Medulla oblongata (tissue), 1 donor: Measurements from ENCODE around the gene PLCB1.
A peak's percentile ranks its signal among the peaks of the same experiment; 100 is the strongest.
"Not testable (repeated sequence)": the region's sequence is repeated elsewhere in the genome, so short reads cannot be mapped to it uniquely, and the experiment has no call there.

Source experiments
- DNase-seq: peaks from one replicate; pipeline ENCODE4 v3.0.0-alpha.2; 2015; ENCODE audit errors: extremely low spot score

The PLCB1 gene

GRCh38 chr20:8786383-8786782 lies 654.3 kb downstream of the PLCB1 start:
- no peak for DNase-seq

DNA sequence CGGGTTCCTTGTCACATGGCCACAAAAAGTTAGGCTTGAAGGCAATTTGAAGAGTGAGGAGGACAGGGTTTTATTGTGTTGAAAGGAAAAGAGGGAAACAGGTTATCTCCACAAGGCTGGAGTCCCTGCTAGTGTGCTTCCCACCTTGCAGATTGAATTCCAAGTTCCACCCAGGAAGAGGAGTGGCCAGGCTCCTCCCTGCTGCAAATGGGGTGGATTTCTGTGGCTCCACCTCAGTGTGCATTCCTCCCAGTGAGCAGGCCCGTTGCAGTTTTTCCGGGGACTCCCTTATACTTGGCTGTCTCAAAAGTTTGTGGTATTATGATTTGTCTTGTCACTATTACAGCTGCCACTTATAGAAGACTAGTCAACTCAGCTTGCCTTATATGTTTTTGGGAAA lies 655.0 kb downstream of the PLCB1 start:
- DNase-seq = no peak

- DNase-seq = no peak
These were observed 656.2 kb downstream of the PLCB1 start for GRCh38 chr20:8788275-8788674.

GRCh38 chr20:8788831-8789230 lies 656.8 kb downstream of the PLCB1 start:
- no peak for DNase-seq

- peak; percentile 63 for DNase-seq
These were observed 658.5 kb downstream of the PLCB1 start for GRCh38 chr20:8790442-8791074.

DNA sequence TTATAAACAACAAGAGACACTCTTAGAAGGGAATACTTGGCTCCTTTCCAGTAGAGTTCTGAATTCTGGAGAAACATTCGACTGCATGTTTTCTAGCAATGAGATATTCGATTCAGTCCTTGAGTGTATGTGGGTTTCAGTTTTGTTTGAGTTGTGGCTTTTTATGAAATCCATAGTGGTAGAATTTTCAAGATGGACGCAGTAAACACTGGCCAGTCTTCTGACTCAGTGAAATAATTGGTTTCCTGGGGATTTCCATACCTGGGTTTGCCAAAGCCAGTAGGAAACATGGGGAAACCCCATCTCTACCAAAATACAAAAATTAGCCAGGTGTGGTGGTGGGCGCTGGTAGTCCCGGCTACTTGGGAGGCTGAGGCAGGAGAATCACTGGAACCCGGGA lies 663.3 kb downstream of the PLCB1 start:
- no peak for DNase-seq

- DNase-seq = peak; percentile 24
These were observed 664.1 kb downstream of the PLCB1 start for GRCh38 chr20:8796088-8796660.

- DNase-seq = no peak
These were observed 666.4 kb downstream of the PLCB1 start for GRCh38 chr20:8798505-8798904.

- no peak for DNase-seq
These were observed 668.0 kb downstream of the PLCB1 start for GRCh38 chr20:8800089-8800488.

GRCh38 chr20:8801686-8802085 lies 669.6 kb downstream of the PLCB1 start:
- no peak for DNase-seq

GRCh38 chr20:8803065-8803464 lies 671.0 kb downstream of the PLCB1 start:
- DNase-seq = no peak

DNA sequence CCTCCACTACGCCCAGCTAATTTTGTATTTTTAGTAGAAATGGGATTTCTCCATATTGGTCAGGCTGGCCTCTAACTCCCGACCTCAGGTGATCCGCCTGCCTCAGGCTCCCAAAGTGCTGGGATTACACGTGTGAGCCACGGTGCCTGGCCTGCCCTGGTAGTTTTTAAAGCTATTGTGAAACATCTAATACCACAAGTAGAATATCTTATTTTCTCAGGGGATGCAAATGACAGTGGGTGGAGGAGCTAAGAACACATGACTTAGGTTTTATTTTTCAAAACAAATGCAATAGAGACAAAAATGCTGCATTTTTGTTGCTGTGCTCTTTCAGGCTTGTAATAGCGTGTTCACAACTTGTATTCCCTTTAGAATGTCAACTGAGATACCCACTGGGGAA lies 671.9 kb downstream of the PLCB1 start:
- DNase-seq = no peak

DNA sequence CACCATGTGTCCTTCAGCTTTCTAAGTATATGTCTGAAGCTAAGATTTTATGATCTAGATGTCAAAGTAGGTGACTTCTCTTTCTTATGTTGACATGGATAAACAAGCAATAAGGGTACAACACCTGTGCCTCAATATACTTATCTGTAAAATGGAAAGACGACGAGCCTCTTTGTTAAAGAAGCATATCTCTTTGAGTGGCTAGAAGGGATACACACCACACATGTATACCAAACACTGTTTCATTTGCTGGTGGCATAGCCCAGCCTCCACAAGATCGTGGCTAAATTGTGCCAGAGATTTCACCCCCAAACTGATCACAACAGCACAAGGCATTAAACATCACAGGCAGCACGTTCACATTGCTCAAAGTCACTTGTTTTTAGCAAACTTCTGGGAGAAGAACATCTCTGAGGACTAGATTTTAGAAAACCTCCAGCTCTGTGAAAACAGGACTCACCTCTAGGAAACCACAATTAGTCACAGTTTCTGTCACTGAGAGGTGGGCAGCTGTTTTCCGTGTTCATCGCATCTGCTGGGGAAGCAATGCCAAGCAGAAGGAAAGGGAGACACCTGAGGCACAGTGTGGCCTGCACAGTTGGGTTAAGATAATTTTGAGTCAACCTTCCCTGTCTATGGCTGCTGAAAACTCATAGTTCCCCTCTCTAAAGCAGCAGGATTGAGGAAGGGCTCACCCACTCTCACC lies 673.8 kb downstream of the PLCB1 start:
- DNase-seq = no peak

GRCh38 chr20:8807480-8808201 lies 675.6 kb downstream of the PLCB1 start:
- no peak for DNase-seq

DNA sequence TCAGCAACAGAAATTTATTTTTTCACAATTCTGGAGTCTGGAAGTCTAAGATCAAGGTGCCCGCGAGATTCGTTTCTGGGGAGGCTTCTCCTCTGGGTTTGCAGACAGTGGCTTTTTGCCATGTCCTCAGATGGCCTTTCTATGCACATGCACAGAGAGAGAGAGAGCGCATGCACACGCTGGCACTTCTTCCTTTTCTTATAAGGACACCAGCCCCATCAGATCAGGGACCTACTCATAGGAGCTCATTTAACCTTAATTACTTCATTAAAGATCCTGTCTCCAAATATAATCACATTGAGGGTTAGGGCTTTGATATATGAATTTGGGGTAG lies 676.1 kb downstream of the PLCB1 start:
- no peak for DNase-seq

- no peak for DNase-seq
These were observed 677.3 kb downstream of the PLCB1 start for GRCh38 chr20:8809107-8809953.

- no peak for DNase-seq
These were observed 679.9 kb downstream of the PLCB1 start for GRCh38 chr20:8811801-8812594.

DNA sequence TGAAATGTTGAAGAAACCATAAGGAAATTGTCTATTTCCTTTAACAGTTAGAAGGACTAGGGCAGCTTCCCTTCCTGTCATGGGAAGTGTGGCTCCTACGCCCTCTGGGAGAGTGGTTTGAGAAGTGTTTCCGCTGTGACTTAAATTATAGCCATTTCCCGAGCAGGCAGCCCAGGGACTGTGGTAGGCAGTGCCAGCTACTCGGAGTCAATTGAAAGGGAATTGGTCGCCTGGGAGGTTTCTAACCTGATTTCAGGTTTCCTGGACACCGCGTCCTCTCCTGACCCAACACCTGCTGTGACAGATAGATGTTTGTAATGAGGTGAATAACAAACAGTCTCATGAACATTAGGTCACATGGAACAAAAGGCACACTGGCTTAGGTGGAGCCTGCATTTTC lies 680.8 kb downstream of the PLCB1 start:
- peak; percentile 38 for DNase-seq

DNA sequence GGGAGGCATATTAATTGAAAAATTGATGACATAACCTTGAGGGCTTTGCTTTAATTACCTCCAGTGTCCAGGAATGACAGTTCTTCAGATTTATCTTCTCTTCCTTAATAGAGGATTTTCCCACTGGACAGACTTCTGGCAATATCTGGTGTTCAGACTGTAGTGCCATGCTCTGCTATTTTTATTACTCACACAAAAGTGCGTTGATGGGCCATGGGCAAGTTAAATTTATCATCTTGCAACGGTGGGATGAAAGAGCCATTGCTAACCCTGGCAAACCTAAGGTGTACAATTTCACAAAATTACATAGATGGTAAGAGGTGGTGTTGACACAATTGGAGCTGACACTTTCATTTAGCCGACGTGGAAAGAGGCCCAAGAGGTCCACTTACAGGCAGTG lies 683.1 kb downstream of the PLCB1 start:
- no peak for DNase-seq

- no peak for DNase-seq
These were observed 697.2 kb downstream of the PLCB1 start for GRCh38 chr20:8829256-8829655.

- DNase-seq = not testable (repeated sequence)
These were observed 702.2 kb downstream of the PLCB1 start for GRCh38 chr20:8834294-8834693.
